ENCODE measurements around the gene TEX53.

DNA sequence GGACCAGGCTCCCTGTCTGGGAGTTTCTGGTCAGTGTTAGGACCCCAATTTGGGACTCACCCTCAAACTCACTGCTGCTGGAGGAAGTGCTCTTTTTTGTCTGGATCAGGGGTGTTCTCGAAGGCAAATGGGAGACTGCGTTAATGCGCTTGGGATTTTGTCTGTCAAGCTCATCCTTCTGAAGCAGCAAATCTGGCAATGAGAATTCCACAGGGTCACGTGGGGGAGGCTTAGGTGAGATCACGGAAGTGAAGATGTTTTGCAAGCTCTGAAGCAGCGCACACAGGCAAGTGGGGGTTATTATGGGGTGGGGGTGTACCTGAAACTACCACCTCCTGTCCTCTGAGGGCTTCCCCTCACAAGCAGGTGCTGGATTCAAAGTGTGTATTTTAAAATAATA, 10.5 kb upstream of the TEX53 start:
- TF ChIP-seq, protein P1, sequence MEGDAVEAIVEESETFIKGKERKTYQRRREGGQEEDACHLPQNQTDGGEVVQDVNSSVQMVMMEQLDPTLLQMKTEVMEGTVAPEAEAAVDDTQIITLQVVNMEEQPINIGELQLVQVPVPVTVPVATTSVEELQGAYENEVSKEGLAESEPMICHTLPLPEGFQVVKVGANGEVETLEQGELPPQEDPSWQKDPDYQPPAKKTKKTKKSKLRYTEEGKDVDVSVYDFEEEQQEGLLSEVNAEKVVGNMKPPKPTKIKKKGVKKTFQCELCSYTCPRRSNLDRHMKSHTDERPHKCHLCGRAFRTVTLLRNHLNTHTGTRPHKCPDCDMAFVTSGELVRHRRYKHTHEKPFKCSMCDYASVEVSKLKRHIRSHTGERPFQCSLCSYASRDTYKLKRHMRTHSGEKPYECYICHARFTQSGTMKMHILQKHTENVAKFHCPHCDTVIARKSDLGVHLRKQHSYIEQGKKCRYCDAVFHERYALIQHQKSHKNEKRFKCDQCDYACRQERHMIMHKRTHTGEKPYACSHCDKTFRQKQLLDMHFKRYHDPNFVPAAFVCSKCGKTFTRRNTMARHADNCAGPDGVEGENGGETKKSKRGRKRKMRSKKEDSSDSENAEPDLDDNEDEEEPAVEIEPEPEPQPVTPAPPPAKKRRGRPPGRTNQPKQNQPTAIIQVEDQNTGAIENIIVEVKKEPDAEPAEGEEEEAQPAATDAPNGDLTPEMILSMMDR (IDR thresholded peaks at IDR 0.05): no peak
- TF ChIP-seq POLR2A (IDR thresholded peaks at IDR 0.05): no peak

Data from ovary (tissue), 3 donors.